Rectal smooth muscle tissue (tissue), 1 donor: ENCODE measurements around the gene SSC5D.

Source experiments
- H3K27ac ChIP-seq: one replicate; pipeline ENCODE4 v1.7.0; 2013; ENCODE audit warnings: low read depth, low read length, inconsistent platforms
- H3K27me3 ChIP-seq: one replicate; pipeline ENCODE4 v1.7.0; 2013; ENCODE audit warnings: low read length; ENCODE audit not compliant: control insufficient read depth, insufficient read depth
- H3K36me3 ChIP-seq: one replicate; pipeline ENCODE4 v1.7.0; 2013; ENCODE audit warnings: low read length; ENCODE audit not compliant: control insufficient read depth, insufficient read depth
- H3K4me1 ChIP-seq: one replicate; pipeline ENCODE4 v1.7.0; 2013; ENCODE audit warnings: low read length; ENCODE audit not compliant: control insufficient read depth, insufficient read depth
- H3K4me3 ChIP-seq: one replicate; pipeline ENCODE4 v1.7.0; 2013; ENCODE audit warnings: low read length
- H3K9ac ChIP-seq: one replicate; pipeline ENCODE4 v1.7.0; 2013; ENCODE audit warnings: low read length

Gene SSC5D

GRCh38 chr19:55536951-55537740, 48.9 kb downstream of the SSC5D start, which contains the start of gene SBK2:
SBK2 (minus strand) TSS chr19:55537133; CDS start chr19:55536294, 839 bp downstream.
- H3K4me1 ChIP-seq: no peaks in the 10 kb centered on the region
- H3K4me3 ChIP-seq: no peak within 1 kb of the TSS
- H3K36me3 ChIP-seq: no peaks in the 10 kb centered on the region
- H3K27ac ChIP-seq: no peak within 1 kb of the TSS
- no peak within 1 kb of the TSS for H3K9ac ChIP-seq
- no peaks in the 10 kb centered on the region for H3K27me3 ChIP-seq

DNA sequence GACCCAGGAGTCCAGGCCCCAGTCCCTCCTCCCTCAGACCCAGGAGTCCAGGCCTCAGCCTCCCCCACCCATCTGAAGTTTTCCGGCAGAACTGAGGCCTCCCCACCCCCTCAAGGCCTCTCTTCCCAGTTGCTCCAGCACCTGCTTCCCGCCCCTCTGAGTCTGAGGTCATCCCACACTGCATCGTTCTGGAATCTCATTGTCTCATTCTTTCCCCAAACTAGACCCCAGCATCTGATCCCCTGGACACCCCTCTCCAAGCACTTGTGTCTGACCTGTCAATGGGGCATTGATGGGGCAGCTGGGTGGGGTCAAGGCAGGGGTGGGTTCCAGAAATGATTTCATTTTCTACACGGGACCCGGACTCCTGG, 49.5 kb downstream of the SSC5D start:
- Histone ChIP-seq H3K27me3 (no peaks in the 10 kb centered on the region), H3K36me3 (no peaks in the 10 kb centered on the region), H3K4me3 (no peak overlapping the region), H3K4me1 (no peaks in the 10 kb centered on the region), H3K9ac (no peak overlapping the region), H3K27ac (no peak overlapping the region)

- H3K4me3 ChIP-seq: no peak overlapping the region
- H3K27ac ChIP-seq: no peak overlapping the region
- H3K4me1 ChIP-seq: no peaks in the 10 kb centered on the region
- H3K27me3 ChIP-seq: no peaks in the 10 kb centered on the region
- no peaks in the 10 kb centered on the region for H3K36me3 ChIP-seq
- no peak overlapping the region for H3K9ac ChIP-seq
Measured at GRCh38 chr19:55538132-55538531, 49.9 kb downstream of the SSC5D start.

DNA sequence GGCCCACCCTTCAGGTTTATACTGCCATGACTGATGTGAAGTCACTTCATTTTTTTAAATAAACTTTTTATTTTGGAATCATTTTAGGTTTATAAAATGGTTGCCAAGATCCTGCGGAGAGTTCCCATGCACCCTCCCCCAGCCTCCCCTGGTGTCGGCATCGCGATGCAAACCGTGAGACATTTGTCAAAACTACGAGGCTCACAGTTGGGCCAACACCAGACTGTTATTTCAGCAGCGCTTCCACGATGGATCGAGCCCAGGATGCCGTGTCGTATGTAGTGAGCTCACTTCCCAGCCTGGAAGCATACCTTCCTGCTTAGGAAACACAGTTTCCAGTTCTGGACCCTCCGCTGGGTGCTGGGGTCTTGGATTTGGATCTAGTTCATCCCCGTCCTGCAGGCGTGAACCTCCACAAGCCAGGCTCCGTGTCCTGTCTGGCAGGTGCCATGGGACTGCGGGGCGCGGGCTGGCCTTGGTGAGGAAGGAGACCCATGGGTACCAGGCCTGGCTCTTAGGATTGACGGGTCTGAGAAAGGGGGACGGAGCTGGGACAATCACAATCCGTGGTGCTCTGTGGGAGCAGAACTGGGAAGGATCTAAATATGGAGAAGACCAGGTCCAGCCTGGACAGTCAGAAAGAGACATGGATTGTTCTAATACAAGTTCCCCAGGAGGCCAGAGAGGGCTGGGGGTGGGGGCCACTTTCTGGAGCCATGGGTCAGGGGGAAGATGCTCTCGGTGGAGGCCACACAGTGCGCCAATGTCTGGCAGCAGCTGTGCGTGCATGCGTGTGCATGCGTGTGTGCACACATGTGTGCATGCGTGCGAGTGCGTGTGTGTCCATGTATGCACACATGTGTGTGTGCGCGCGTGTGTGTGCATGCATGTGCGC, 51.1 kb downstream of the SSC5D start:
- Histone ChIP-seq H3K9ac (no peak overlapping the region), H3K27ac (no peak overlapping the region)

DNA sequence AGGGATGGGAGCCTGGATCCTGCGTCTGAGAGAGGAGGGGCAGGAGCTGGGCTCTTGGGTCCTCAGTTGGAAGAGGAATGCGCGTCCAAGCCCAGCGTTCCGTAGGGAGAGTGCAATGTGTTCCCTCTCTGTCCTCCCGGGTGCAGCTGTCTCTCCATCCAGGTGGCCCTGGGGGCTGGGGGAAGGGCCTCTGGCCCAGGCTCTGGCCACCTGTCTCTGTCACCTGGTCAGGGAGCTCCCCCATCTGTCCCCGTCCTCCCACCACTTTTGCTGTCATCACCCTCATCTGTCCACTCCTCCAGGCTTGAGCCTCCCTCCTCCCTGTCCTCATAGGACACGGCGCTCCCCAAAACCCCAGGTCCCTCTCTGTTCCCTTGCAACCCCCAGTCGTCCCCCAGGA, 52.4 kb downstream of the SSC5D start:
- Histone ChIP-seq H3K27ac (no peak overlapping the region), H3K4me1 (no peaks in the 10 kb centered on the region), H3K36me3 (no peaks in the 10 kb centered on the region), H3K27me3 (peaks cover 6% of the 10 kb centered on the region), H3K9ac (no peak overlapping the region), H3K4me3 (no peak overlapping the region)

More for the DNA sequence above, 51.1 kb downstream of the SSC5D start:
- H3K36me3 ChIP-seq: no peaks in the 10 kb centered on the region
- no peak overlapping the region for H3K4me3 ChIP-seq
- H3K4me1 ChIP-seq: no peaks in the 10 kb centered on the region
- H3K27me3 ChIP-seq: no peaks in the 10 kb centered on the region

GRCh38 chr19:55541091-55541490, 52.9 kb downstream of the SSC5D start:
- H3K36me3 ChIP-seq: no peaks in the 10 kb centered on the region
- H3K4me3 ChIP-seq: no peak overlapping the region
- no peak overlapping the region for H3K9ac ChIP-seq
- no peak overlapping the region for H3K27ac ChIP-seq
- H3K4me1 ChIP-seq: no peaks in the 10 kb centered on the region
- H3K27me3 ChIP-seq: peaks cover 6% of the 10 kb centered on the region

GRCh38 chr19:55542292-55542855, 54.1 kb downstream of the SSC5D start:
- Histone ChIP-seq H3K36me3 (no peaks in the 10 kb centered on the region), H3K4me1 (no peaks in the 10 kb centered on the region), H3K4me3 (no peak overlapping the region), H3K27ac (no peak overlapping the region), H3K27me3 (peaks cover 6% of the 10 kb centered on the region), H3K9ac (no peak overlapping the region)

DNA sequence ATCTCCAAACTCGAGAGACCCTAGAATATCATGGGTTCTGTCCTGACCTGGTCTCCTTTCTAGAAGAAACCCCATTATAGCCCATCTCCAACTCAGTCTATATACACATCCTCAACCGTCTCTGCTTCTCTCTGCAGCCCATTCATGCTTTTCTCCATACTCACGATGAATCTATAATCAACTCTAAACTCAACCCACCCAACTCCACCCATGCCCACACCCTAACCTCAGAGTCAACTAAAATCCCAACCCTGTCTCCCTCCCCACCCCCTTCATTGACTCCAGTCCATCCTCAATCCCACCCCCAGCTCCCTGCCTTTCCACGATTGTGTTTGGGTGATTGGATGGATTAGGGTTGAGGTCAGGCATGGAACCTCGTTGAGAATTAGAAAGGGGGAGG, 55.3 kb downstream of the SSC5D start:
- no peak overlapping the region for H3K27ac ChIP-seq
- peaks cover 6% of the 10 kb centered on the region for H3K27me3 ChIP-seq
- H3K9ac ChIP-seq: no peak overlapping the region
- H3K36me3 ChIP-seq: no peaks in the 10 kb centered on the region
- no peak overlapping the region for H3K4me3 ChIP-seq
- H3K4me1 ChIP-seq: no peaks in the 10 kb centered on the region

GRCh38 chr19:55544014-55544413, 55.8 kb downstream of the SSC5D start:
- no peak overlapping the region for H3K27ac ChIP-seq

GRCh38 chr19:55544776-55545439, 56.7 kb downstream of the SSC5D start:
- H3K4me3 ChIP-seq: no peak overlapping the region
- H3K27me3 ChIP-seq: peaks cover 6% of the 10 kb centered on the region
- no peaks in the 10 kb centered on the region for H3K4me1 ChIP-seq
- no peak overlapping the region for H3K9ac ChIP-seq
- no peaks in the 10 kb centered on the region for H3K36me3 ChIP-seq
- H3K27ac ChIP-seq: no peak overlapping the region

More at GRCh38 chr19:55544014-55544413, 55.8 kb downstream of the SSC5D start:
- Histone ChIP-seq H3K36me3 (no peaks in the 10 kb centered on the region), H3K4me3 (no peak overlapping the region), H3K27me3 (peaks cover 6% of the 10 kb centered on the region), H3K9ac (no peak overlapping the region), H3K4me1 (no peaks in the 10 kb centered on the region)

DNA sequence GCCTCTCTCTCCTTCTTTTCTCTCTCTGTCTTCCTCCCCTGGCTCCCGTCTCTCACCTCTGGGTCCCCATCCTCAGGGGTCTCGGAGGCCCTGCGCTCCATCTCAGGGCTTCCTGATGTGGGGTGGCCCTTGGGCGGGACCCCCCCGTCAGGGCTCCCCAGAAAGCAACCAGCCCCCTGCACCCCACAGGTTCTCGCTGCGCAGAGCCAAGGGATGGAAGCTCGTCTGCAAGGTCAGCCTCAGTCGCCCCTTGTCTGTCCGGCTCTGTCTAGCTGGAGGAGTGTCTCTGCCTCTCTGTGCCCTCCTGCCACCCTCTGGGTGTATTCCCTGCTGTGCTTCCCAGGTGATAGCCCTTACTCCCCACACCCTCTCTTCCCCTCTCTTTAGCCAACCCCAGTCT, 57.2 kb downstream of the SSC5D start, which contains the start of gene SBK3:
TSS of gene SBK3 (minus strand) at position 101 of the 400 bp plus-strand sequence. CDS start at position 101, 0 bp downstream.
- no peaks in the 10 kb centered on the region for H3K36me3 ChIP-seq
- peaks cover 6% of the 10 kb centered on the region for H3K27me3 ChIP-seq
- H3K4me3 ChIP-seq: no peak within 1 kb of the TSS
- no peak within 1 kb of the TSS for H3K27ac ChIP-seq
- H3K4me1 ChIP-seq: no peaks in the 10 kb centered on the region
- no peak within 1 kb of the TSS for H3K9ac ChIP-seq

- Histone ChIP-seq H3K9ac (no peak overlapping the region), H3K27me3 (peaks cover 6% of the 10 kb centered on the region), H3K4me1 (no peaks in the 10 kb centered on the region), H3K36me3 (no peaks in the 10 kb centered on the region), H3K4me3 (no peak overlapping the region), H3K27ac (no peak overlapping the region)
Measured at GRCh38 chr19:55546011-55546410, 57.8 kb downstream of the SSC5D start.
